IMR-90 (cell line): ENCODE results near the gene KAZN. TPM values are rescaled to one million over a fixed set of nuclear protein-coding genes. Genes with fewer than 3 reads are reported as not detected.

Source experiments
- ATAC-seq: fragments of 200-7000 bp; cut with Tn5 transposase; 2 replicates; pipeline ENCODE4 v1.9.1; 2020; ENCODE audit warnings: low read depth, mild to moderate bottlenecking, moderate library complexity
- BruUV-seq: library from RNA; stranded (reverse); fragments of 400-500 nt; replicated peaks from 2 replicates; lab custom pipeline; 2021; lab: Mats Ljungman, UMichigan
- CTCF ChIA-PET: fragments of 300-600 bp; formaldehyde crosslinking; extraction: SDS; loops from one replicate; lab custom pipeline; 2021; ENCODE audit warnings: antibody characterized with exemption; lab: Yijun Ruan, JAX
- POLR2A ChIA-PET: fragments of 300-600 bp; sonication (Branson Sonifier 250); formaldehyde crosslinking; loops from one replicate; lab custom pipeline; 2022; ENCODE audit warnings: antibody characterized with exemption; ENCODE audit not compliant: unreplicated experiment; lab: Charles Lee
- DNase-seq: peaks from one replicate; pipeline ENCODE4 v3.0.0; 2013
- H2AFZ ChIP-seq: replicated peaks from 2 replicates; pipeline ENCODE3; 2013; ENCODE audit warnings: low read length, mild to moderate bottlenecking; ENCODE audit not compliant: poor library complexity
- H2AK5ac ChIP-seq: 2 replicates; pipeline ENCODE4 v1.6.1; 2013; ENCODE audit warnings: low read depth, low read length, inconsistent platforms
- H2AK9ac ChIP-seq: replicated peaks from 2 replicates; pipeline ENCODE3; 2013; ENCODE audit warnings: mild to moderate bottlenecking, low read depth, low read length, moderate library complexity; ENCODE audit not compliant: poor library complexity
- H2BK120ac ChIP-seq: 2 replicates; pipeline ENCODE4 v1.6.1; 2013; ENCODE audit warnings: low read depth, low read length, inconsistent platforms
- H2BK15ac ChIP-seq: 3 replicates; pipeline ENCODE4 v1.6.1; 2013; ENCODE audit warnings: low read depth, low read length, inconsistent platforms
- H2BK20ac ChIP-seq: 2 replicates; pipeline ENCODE4 v1.6.1; 2013; ENCODE audit warnings: low read depth, mild to moderate bottlenecking, inconsistent platforms, low read length, moderate library complexity
- H2BK5ac ChIP-seq: 2 replicates; pipeline ENCODE4 v1.6.1; 2013; ENCODE audit warnings: mild to moderate bottlenecking, low read depth, low read length, inconsistent platforms; ENCODE audit not compliant: poor library complexity, severe bottlenecking
- H3K14ac ChIP-seq: replicated peaks from 2 replicates; pipeline ENCODE4 v1.6.1; 2013; ENCODE audit warnings: low read depth, low read length, inconsistent platforms
- H3K18ac ChIP-seq: 2 replicates; pipeline ENCODE4 v1.6.1; 2013; ENCODE audit warnings: low read depth, low read length, control low read depth
- H3K23ac ChIP-seq: 2 replicates; pipeline ENCODE4 v1.6.1; 2013; ENCODE audit warnings: low read depth, low read length, inconsistent platforms
- H3K27ac ChIP-seq: 2 replicates; pipeline ENCODE4 v1.5.1; 2013; ENCODE audit warnings: mild to moderate bottlenecking, control low read depth, low read length; ENCODE audit not compliant: insufficient read depth
- H3K27me3 ChIP-seq: 2 replicates; pipeline ENCODE4 v1.6.1; 2013; ENCODE audit warnings: low read length; ENCODE audit not compliant: control insufficient read depth, insufficient read depth
- H3K36me3 ChIP-seq: 2 replicates; pipeline ENCODE4 v1.6.1; 2013; ENCODE audit warnings: low read length, mixed read lengths; ENCODE audit not compliant: control insufficient read depth, insufficient read depth
- H3K4ac ChIP-seq: 2 replicates; pipeline ENCODE4 v1.6.1; 2013; ENCODE audit warnings: low read depth, low read length, inconsistent platforms
- H3K4me1 ChIP-seq: 2 replicates; pipeline ENCODE4 v1.6.1; 2013; ENCODE audit warnings: low read length, mixed read lengths; ENCODE audit not compliant: control insufficient read depth, insufficient read depth
- H3K4me2 ChIP-seq: 2 replicates; pipeline ENCODE4 v1.6.1; 2013; ENCODE audit warnings: low read depth, mild to moderate bottlenecking, control low read depth, low read length, moderate library complexity
- H3K4me3 ChIP-seq: 2 replicates; pipeline ENCODE4 v1.5.1; 2013; ENCODE audit warnings: low read depth, mild to moderate bottlenecking, control low read depth, low read length, moderate library complexity; ENCODE audit not compliant: insufficient read depth
- H3K56ac ChIP-seq: 2 replicates; pipeline ENCODE4 v1.6.1; 2013; ENCODE audit warnings: low read length, inconsistent platforms; ENCODE audit not compliant: insufficient read depth; ENCODE audit errors: extremely low read depth
- H3K79me1 ChIP-seq, 2 experiments: 2 replicates each; pipeline ENCODE4 v1.6.1; 2013; ENCODE audit warnings: low read length in 2 of 2, inconsistent platforms in 1 of 2, low read depth in 1 of 2
- H3K9ac ChIP-seq: 2 replicates; pipeline ENCODE4 v1.6.1; 2013; ENCODE audit warnings: low read depth, low read length, control low read depth
- H3K9me1 ChIP-seq: 2 replicates; pipeline ENCODE4 v1.6.1; 2013; ENCODE audit warnings: low read length, inconsistent platforms; ENCODE audit not compliant: insufficient read depth
- H3K9me3 ChIP-seq: 2 replicates; pipeline ENCODE4 v1.6.1; 2013; ENCODE audit warnings: low read length; ENCODE audit not compliant: control insufficient read depth, insufficient read depth
- H4K20me1 ChIP-seq: 2 replicates; pipeline ENCODE4 v1.6.1; 2013; ENCODE audit warnings: low read length, inconsistent platforms; ENCODE audit not compliant: insufficient read depth
- H4K5ac ChIP-seq: 2 replicates; pipeline ENCODE4 v1.6.1; 2013; ENCODE audit warnings: mild to moderate bottlenecking, low read depth, low read length, control low read depth
- H4K8ac ChIP-seq, 2 experiments: 2 replicates each; pipeline ENCODE4 v1.6.1; 2013; ENCODE audit warnings: low read depth in 2 of 2, low read length in 2 of 2, control low read depth in 1 of 2, inconsistent platforms in 1 of 2
- H4K91ac ChIP-seq: 2 replicates; pipeline ENCODE4 v1.6.1; 2013; ENCODE audit warnings: low read depth, low read length, inconsistent platforms; ENCODE audit not compliant: insufficient read depth
- CEBPB ChIP-seq: IDR thresholded peaks from 2 replicates; pipeline ENCODE4 v1.6.1; 2012; ENCODE audit warnings: low read depth, low read length, improper control_type of control experiment
- MXI1 ChIP-seq: IDR thresholded peaks from 2 replicates; pipeline ENCODE4 v1.6.1; 2012; ENCODE audit warnings: low read depth, mild to moderate bottlenecking, low read length, moderate library complexity, borderline replicate concordance
- WGBS, 2 experiments: methylation state at CpG; one replicate each; pipeline versions ENCODE4 v1.1.5 to v1.1.7; 2013; ENCODE audit warnings: missing lambda C conversion rate in 2 of 2; ENCODE audit not compliant: insufficient read length in 1 of 2; ENCODE audit errors: extremely low coverage in 2 of 2; 5-methylcytosine and 5-hydroxymethylcytosine counted together
- dilution Hi-C: fragments of 300-500 bp; cut with HindIII; formaldehyde crosslinking; loops from one replicate; pipeline ENCODE4 v1.14.3; 2018; ENCODE audit warnings: low sequenced_read_pairs; ENCODE audit not compliant: unreplicated experiment
- in situ Hi-C: fragments of 300-500 bp; cut with MboI; formaldehyde crosslinking; loops from 3 replicates; pipeline ENCODE4 v1.14.3; 2019; ENCODE audit warnings: low sequenced_read_pairs, inconsistent platforms, mixed read lengths
- intact Hi-C: fragments of 100-400 bp; cut with micrococcal nuclease; formaldehyde crosslinking; loops from 2 replicates; pipeline ENCODE4 v1.10.0; 2022
- polyA plus RNA-seq, 3 experiments: library from polyadenylated mRNA; depleted of rRNA; stranded (reverse); fragments of >200 nt; gene quantifications; 2 replicates each; pipeline ENCODE4 v1.2.3, GENCODE V29; 2012; ENCODE audit warnings: low replicate concordance in 1 of 3
- total RNA-seq: library from RNA; depleted of rRNA; stranded (reverse); fragments of >200 nt; gene quantifications from 2 replicates; pipeline ENCODE4 v1.2.3, GENCODE V29; 2012

KAZN gene
- total and polyA plus RNA-seq, 2 of the 4 experiments (the other 2 are of a cell fraction): 5.2 to 10.5 TPM

- no peak overlapping the region for H3K4me3 ChIP-seq
- no peak overlapping the region for H3K4ac ChIP-seq
- no peaks in the 10 kb centered on the region for H3K9me1 ChIP-seq
- H3K14ac ChIP-seq: no peak overlapping the region
- no peaks in the 10 kb centered on the region for H3K79me1 ChIP-seq
- in situ Hi-C loops (no loop called here), dilution Hi-C loops (no loop called here), intact Hi-C loops (no loop called here)
- TF ChIP-seq MXI1 (no peak), CEBPB (no peak)
- H3K27ac ChIP-seq: no peak overlapping the region
- no peak overlapping the region for H2AFZ ChIP-seq
- no TSS peak for BruUV-seq
- H4K8ac ChIP-seq: no peak overlapping the region
- ChIA-PET POLR2A (no interaction called here), CTCF (no interaction called here)
- ATAC-seq: no peak
- no peak overlapping the region for H4K5ac ChIP-seq
- no peak overlapping the region for H2AK9ac ChIP-seq
- 100% methylated on average over 2 of the region's 4 CpGs; no CpG with 5 or more reads in 1 of the 2 experiments for WGBS, 2 experiments
- H4K91ac ChIP-seq: no peak overlapping the region
- H3K9ac ChIP-seq: no peak overlapping the region
- H3K56ac ChIP-seq: no peak overlapping the region
- H3K18ac ChIP-seq: no peak overlapping the region
- H2BK15ac ChIP-seq: no peak overlapping the region
- no peak overlapping the region for H2BK5ac ChIP-seq
- H2AK5ac ChIP-seq: no peak overlapping the region
- no peaks in the 10 kb centered on the region for H3K36me3 ChIP-seq
- H3K4me1 ChIP-seq: no peaks in the 10 kb centered on the region; the same call in 1 of the 2 replicates
- H3K4me2 ChIP-seq: no peak overlapping the region
- DNase-seq: no peak
- no peak overlapping the region for H3K23ac ChIP-seq
- H2BK20ac ChIP-seq: no peak overlapping the region
- peaks cover 14% of the 10 kb centered on the region; the same call in 1 of the 2 replicates for H3K27me3 ChIP-seq
- H2BK120ac ChIP-seq: no peak overlapping the region
- H3K9me3 ChIP-seq: no peaks in the 10 kb centered on the region
- no peaks in the 10 kb centered on the region for H4K20me1 ChIP-seq
These were observed 5.2 kb upstream of the KAZN start for GRCh38 chr1:14593302-14593701.
